ENCODE measurements around the gene PDE11A. TPM values are rescaled to one million over a fixed set of nuclear protein-coding genes. Genes with fewer than 3 reads are reported as not detected.

Gene PDE11A
- total RNA-seq, 1 experiment from 2014 or later, result 1.4 TPM

- CTCF ChIA-PET, result interaction anchor here (0.7 kb wide), 1 partner anchor 1424 kb away, joined by 5 read pairs; no protein-coding TSS in a partner anchor
- H3K36me3 Mint-ChIP-seq (ENCODE audit: insufficient read depth, unreplicated experiment), result no peaks in the 10 kb centered on the region
- no peak for DNase-seq
- no TSS peak for BruUV-seq (replicated peaks)
- no peak overlapping the region for H3K27ac Mint-ChIP-seq (ENCODE audit: unreplicated experiment)
- H3K27me3 Mint-ChIP-seq (ENCODE audit: unreplicated experiment), result no peaks in the 10 kb centered on the region
- TF ChIP-seq, protein P1, sequence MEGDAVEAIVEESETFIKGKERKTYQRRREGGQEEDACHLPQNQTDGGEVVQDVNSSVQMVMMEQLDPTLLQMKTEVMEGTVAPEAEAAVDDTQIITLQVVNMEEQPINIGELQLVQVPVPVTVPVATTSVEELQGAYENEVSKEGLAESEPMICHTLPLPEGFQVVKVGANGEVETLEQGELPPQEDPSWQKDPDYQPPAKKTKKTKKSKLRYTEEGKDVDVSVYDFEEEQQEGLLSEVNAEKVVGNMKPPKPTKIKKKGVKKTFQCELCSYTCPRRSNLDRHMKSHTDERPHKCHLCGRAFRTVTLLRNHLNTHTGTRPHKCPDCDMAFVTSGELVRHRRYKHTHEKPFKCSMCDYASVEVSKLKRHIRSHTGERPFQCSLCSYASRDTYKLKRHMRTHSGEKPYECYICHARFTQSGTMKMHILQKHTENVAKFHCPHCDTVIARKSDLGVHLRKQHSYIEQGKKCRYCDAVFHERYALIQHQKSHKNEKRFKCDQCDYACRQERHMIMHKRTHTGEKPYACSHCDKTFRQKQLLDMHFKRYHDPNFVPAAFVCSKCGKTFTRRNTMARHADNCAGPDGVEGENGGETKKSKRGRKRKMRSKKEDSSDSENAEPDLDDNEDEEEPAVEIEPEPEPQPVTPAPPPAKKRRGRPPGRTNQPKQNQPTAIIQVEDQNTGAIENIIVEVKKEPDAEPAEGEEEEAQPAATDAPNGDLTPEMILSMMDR (IDR thresholded peaks at IDR 0.05; ENCODE audit: unreplicated experiment), result no peak
- peaks cover 39% of the 10 kb centered on the region for H3K4me1 Mint-ChIP-seq (ENCODE audit: low read depth, unreplicated experiment)
- intact Hi-C loops (cut with micrococcal nuclease; ENCODE audit: unreplicated experiment), result no loop called here
- H3K4me3 Mint-ChIP-seq (ENCODE audit: low read depth, unreplicated experiment), result no peak overlapping the region
- H3K9me3 Mint-ChIP-seq (ENCODE audit: low read depth, unreplicated experiment), result peaks cover 2% of the 10 kb centered on the region
Measured at GRCh38 chr2:177597759-177598158, 474.8 kb downstream of the PDE11A start.

DNA sequence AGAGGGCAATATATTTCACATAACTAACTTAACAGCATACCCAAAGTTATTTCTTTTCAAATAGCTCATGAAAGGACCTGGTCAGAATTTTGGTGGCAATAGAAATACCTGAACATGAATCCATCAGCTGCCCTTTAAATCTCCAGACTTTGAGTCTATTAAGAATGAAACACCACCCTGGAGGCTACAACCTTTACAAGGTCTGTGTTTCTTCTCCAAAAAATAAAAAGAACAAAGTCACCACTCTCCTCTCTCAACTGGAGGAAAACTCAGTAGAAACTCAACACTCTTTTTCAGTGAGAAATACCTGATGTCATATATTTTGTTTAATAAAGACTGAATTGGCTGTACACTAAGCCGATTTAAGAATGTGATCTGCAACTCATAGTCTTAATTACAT is 475.7 kb downstream of the PDE11A start:
- Mint-ChIP-seq H3K4me1 (ENCODE audit: low read depth, unreplicated experiment) (peaks cover 31% of the 10 kb centered on the region), H3K36me3 (ENCODE audit: insufficient read depth, unreplicated experiment) (no peaks in the 10 kb centered on the region), H3K4me3 (ENCODE audit: low read depth, unreplicated experiment) (no peak overlapping the region), H3K27ac (ENCODE audit: unreplicated experiment) (no peak overlapping the region), H3K27me3 (ENCODE audit: unreplicated experiment) (no peaks in the 10 kb centered on the region), H3K9me3 (ENCODE audit: low read depth, unreplicated experiment) (peaks cover 2% of the 10 kb centered on the region)
- CTCF ChIA-PET, result interaction anchor here (0.5 to 0.7 kb wide), 4 partner anchors 14 to 1453 kb away, joined by 3 to 5 read pairs (median 4); no protein-coding TSS in a partner anchor
- intact Hi-C loops (cut with micrococcal nuclease; ENCODE audit: unreplicated experiment), result no loop called here
- TF ChIP-seq, protein P1 (IDR thresholded peaks at IDR 0.05; ENCODE audit: unreplicated experiment), result no peak
- no peak for DNase-seq
- no TSS peak for BruUV-seq (replicated peaks)

DNA sequence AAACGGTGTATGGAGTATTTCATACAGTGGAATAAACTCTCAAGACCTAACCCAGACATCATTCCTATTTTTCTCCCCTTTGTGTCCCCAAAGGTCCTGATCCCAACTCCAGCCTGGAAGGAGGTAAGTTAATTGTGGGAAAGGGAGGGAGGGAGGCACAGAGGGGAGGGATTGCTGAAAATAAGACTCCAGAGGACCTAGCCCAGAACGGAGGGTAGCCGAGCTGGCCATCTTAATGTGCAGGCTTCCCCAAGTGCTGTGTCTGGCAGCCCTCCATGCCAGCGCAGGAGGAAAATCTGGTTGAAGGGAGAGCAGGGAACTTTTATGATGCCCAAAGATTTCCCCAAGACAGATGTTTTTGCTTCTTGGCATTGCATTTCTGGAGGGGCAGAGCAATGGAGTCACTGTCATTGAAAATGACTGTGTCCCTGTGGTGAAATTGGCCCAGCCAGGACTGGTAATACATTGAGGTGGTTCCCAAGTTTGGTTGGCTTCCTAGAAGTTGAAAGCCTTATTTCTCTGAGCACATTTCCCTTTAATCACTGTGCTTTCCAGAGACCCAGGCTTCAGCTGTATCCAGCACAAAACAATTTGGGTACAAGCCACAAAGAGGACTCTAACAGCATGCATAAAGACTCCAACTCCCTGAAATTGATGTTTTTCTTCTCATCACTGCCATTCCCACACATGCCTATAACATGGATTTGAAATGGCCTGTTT is 477.3 kb downstream of the PDE11A start:
- peaks cover 2% of the 10 kb centered on the region for H3K9me3 Mint-ChIP-seq (ENCODE audit: low read depth, unreplicated experiment)
- no peak for DNase-seq
- no peaks in the 10 kb centered on the region for H3K27me3 Mint-ChIP-seq (ENCODE audit: unreplicated experiment)
- CTCF ChIA-PET, result no interaction called here
- no peak overlapping the region for H3K27ac Mint-ChIP-seq (ENCODE audit: unreplicated experiment)
- no peak overlapping the region for H3K4me3 Mint-ChIP-seq (ENCODE audit: low read depth, unreplicated experiment)
- intact Hi-C loops (cut with micrococcal nuclease; ENCODE audit: unreplicated experiment), result no loop called here
- peaks cover 31% of the 10 kb centered on the region for H3K4me1 Mint-ChIP-seq (ENCODE audit: low read depth, unreplicated experiment)
- BruUV-seq (replicated peaks), result no TSS peak
- TF ChIP-seq, protein P1 (IDR thresholded peaks at IDR 0.05; ENCODE audit: unreplicated experiment), result no peak
- no peaks in the 10 kb centered on the region for H3K36me3 Mint-ChIP-seq (ENCODE audit: insufficient read depth, unreplicated experiment)

GRCh38 chr2:177593402-177593801 is 479.2 kb downstream of the PDE11A start:
- H3K4me1 Mint-ChIP-seq (ENCODE audit: low read depth, unreplicated experiment), result peaks cover 15% of the 10 kb centered on the region
- H3K27me3 Mint-ChIP-seq (ENCODE audit: unreplicated experiment), result no peaks in the 10 kb centered on the region
- no peak overlapping the region for H3K4me3 Mint-ChIP-seq (ENCODE audit: low read depth, unreplicated experiment)
- TF ChIP-seq, protein P1 (IDR thresholded peaks at IDR 0.05; ENCODE audit: unreplicated experiment), result no peak
- BruUV-seq (replicated peaks), result no TSS peak
- no peak for DNase-seq
- no peaks in the 10 kb centered on the region for H3K36me3 Mint-ChIP-seq (ENCODE audit: insufficient read depth, unreplicated experiment)
- intact Hi-C loops (cut with micrococcal nuclease; ENCODE audit: unreplicated experiment), result no loop called here
- CTCF ChIA-PET, result interaction anchor here (0.6 kb wide), 1 partner anchor 299 kb away, joined by 7 read pairs; no protein-coding TSS in a partner anchor
- H3K27ac Mint-ChIP-seq (ENCODE audit: unreplicated experiment), result no peak overlapping the region
- H3K9me3 Mint-ChIP-seq (ENCODE audit: low read depth, unreplicated experiment), result no peaks in the 10 kb centered on the region

Data from Calu3 (cell line).